CD4-positive, alpha-beta T cell treated with Interleukin-2 at 100 ng/mL for 4 hours (primary cell): ENCODE data around the gene CDA.

Experiments
- DNase-seq: peaks from one replicate; pipeline ENCODE4 v3.0.0-alpha.2; 2020; ENCODE audit warnings: low spot score

The CDA gene

GRCh38 chr1:20648946-20649345 is 60.0 kb downstream of the CDA start:
- DNase-seq, result no peak

- DNase-seq, result no peak
Measured at GRCh38 chr1:20652300-20652699, 63.4 kb downstream of the CDA start.

- no peak for DNase-seq
Measured at GRCh38 chr1:20654104-20654690, 65.3 kb downstream of the CDA start.

- no peak for DNase-seq
Measured at GRCh38 chr1:20657024-20657423, 68.1 kb downstream of the CDA start.

- no peak for DNase-seq
Measured at GRCh38 chr1:20658166-20658915, 69.4 kb downstream of the CDA start.

- no peak for DNase-seq
Measured at GRCh38 chr1:20660363-20660762, 71.5 kb downstream of the CDA start.

- no peak for DNase-seq
Measured at GRCh38 chr1:20660847-20661206, 71.9 kb downstream of the CDA start.

GRCh38 chr1:20661207-20662109 is 72.6 kb downstream of the CDA start, which contains the start of gene DDOST:
DDOST (minus strand) TSS chr1:20661369; CDS start chr1:20661350, 19 bp downstream.
- peak; percentile 96 for DNase-seq

GRCh38 chr1:20662110-20662475 is 73.2 kb downstream of the CDA start:
- no peak for DNase-seq

GRCh38 chr1:20663365-20663764 is 74.5 kb downstream of the CDA start:
- DNase-seq, result no peak

- no peak for DNase-seq
Measured at GRCh38 chr1:20663969-20664715, 75.2 kb downstream of the CDA start.

GRCh38 chr1:20665726-20666125 is 76.8 kb downstream of the CDA start:
- no peak for DNase-seq

GRCh38 chr1:20666146-20666545 is 77.2 kb downstream of the CDA start:
- no peak for DNase-seq

GRCh38 chr1:20666804-20667203 is 77.9 kb downstream of the CDA start:
- no peak for DNase-seq
